ENCODE data around the gene USP10.

DNA sequence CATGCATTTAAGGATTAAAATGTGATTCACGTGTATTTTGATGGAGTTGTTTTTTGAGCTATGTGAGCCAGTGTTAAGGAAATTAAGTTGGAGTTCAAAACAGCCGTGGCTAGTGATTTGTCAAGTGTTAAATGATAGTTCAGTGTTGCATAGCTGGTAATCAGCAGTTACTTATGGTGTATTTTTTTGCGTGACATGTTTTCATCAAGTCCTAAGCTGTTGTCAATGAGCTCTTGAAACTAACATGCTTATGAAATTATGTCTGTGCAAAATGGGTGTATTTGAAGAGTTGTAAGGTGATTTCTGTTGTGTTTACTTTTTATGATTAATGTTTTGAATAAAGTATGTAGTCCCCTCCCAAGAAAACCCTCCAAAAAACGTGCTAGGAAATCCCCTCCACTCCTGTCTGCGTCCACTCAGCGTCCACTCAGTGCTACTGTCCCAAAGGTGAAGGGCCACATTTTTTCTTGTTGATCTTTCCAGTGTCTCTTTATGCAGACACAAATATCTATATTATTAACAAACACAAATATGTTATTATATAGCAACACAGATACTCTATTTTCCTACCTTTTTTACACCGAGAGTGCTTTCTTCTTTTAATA lies 30.0 kb downstream of the USP10 start:
- TF ChIP-seq, protein P1, sequence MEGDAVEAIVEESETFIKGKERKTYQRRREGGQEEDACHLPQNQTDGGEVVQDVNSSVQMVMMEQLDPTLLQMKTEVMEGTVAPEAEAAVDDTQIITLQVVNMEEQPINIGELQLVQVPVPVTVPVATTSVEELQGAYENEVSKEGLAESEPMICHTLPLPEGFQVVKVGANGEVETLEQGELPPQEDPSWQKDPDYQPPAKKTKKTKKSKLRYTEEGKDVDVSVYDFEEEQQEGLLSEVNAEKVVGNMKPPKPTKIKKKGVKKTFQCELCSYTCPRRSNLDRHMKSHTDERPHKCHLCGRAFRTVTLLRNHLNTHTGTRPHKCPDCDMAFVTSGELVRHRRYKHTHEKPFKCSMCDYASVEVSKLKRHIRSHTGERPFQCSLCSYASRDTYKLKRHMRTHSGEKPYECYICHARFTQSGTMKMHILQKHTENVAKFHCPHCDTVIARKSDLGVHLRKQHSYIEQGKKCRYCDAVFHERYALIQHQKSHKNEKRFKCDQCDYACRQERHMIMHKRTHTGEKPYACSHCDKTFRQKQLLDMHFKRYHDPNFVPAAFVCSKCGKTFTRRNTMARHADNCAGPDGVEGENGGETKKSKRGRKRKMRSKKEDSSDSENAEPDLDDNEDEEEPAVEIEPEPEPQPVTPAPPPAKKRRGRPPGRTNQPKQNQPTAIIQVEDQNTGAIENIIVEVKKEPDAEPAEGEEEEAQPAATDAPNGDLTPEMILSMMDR (conservative IDR thresholded peaks at IDR 0.05 in 1 of 2, IDR thresholded peaks at IDR 0.05 in 1 of 2; ENCODE audit: low read depth in 1 of 2, low read length in 2 of 2): no peak
- TF ChIP-seq EZH2 (IDR thresholded peaks at IDR 0.05; ENCODE audit: low read length, missing control alignments): no peak
